Ramos (cell line): ENCODE data around the gene ZDHHC3.

Experiments used
- in situ Hi-C: fragments of 300-500 bp; cut with MboI; formaldehyde crosslinking; loops from one replicate; pipeline ENCODE4 v1.14.3; 2022; ENCODE audit warnings: low sequenced_read_pairs; ENCODE audit not compliant: unreplicated experiment

ZDHHC3 gene, protein sequence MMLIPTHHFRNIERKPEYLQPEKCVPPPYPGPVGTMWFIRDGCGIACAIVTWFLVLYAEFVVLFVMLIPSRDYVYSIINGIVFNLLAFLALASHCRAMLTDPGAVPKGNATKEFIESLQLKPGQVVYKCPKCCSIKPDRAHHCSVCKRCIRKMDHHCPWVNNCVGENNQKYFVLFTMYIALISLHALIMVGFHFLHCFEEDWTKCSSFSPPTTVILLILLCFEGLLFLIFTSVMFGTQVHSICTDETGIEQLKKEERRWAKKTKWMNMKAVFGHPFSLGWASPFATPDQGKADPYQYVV

DNA sequence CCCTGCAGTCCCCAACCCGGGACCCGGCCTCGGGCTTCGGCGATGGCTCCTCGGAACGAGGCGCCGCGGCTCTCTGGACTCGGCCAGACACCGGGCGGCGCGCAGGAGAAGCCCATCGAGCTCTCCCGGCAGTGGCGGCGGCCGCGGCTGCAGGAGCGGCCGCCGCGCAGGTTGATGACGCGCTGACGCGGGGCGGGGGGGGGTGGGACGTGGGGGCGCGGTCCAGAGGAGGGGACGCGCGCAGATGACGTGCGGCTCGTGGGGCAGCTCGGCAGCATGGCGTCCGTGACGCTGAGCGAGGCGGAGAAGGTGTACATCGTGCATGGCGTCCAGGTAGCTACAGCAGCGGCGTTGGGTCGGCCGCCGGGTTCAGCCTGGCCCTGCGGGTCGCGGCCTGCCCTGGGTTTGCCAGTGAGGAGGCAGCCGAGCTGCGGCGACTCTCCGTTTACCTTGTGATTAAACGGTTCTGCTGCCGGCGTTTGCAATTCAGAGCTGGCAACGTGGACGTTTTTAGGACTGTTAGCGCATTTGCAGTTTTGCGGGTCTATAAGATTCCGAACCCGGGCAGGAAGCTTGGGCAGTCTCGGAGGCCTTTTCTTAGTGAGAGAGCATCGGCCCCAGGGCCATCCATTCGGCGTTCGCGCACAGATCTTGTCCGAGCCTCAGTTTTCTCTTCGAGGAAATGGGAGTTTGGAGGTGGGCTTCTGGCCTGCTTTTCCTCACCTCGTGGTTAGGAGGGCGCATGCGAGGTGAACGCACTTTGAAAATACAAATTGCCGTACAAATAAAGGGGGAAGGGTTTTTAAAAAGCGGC is at the start of gene ZDHHC3, which contains the start of gene EXOSC7:
Gene ZDHHC3 (minus strand): TSS at position 173 of the 814 bp plus-strand sequence. CDS start 16,738 bp downstream, outside the sequence.
Gene EXOSC7 (plus strand): TSS at position 243 of the 814 bp plus-strand sequence. CDS start 34 bp downstream, at position 277.
- in situ Hi-C loops = no loop called here

DNA sequence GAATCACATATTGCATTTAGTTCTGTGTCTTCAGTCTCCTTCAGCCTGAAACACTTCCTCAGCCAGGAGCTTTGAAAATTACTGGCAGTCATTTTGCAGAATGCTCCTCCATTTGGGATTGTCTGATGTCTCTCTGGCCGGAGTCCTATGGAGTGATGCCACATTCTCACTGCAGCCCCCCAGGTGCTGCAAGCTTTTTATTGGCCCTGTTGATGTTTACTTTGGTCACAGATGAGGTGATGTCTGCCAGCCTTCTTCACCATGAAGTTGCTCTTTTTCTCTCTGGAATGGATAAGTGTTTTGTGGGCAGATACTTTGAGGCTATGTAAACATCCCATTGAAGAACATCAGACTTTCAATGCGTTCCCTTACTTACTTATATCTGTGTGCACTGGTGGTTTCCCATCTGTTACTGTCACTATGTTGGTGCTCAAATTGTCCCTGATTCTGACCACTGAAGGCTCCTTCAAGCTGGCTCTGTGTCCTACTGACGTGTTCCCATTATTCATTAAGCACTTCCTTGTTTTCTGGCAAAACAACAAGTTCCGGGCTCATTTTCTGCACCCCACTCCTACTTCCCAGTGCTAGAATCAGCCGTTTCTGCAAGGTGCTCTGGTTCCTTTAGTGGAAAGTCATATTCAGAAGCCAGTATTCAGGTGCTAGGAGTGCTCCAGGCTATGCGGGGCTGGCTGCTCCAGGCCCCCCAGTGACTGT is 48.7 kb upstream of the ZDHHC3 start:
- in situ Hi-C loops = loop anchor here (25.0 kb wide), 1 partner anchor 913 kb away; the partner anchor contains the start of gene CXCR6

DNA sequence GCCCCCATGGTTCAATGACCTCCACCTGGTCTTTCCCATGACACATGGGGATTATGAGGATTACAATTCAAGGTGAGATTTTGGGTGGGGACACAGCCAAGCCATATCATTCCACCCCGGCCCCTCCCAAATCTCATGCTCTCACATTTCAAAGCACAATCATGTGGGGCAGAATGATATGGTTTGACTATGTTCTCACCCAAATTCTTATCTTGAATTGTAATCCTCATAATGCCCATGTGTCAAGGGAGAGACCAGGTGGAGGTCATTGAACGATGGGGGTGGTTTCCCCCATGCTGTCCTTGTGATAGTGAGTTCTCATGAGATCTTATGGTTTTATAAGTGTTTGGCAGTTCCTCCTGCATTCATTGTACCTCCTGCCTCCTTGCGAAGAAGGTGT is 47.7 kb upstream of the ZDHHC3 start:
- in situ Hi-C loops = no loop called here

DNA sequence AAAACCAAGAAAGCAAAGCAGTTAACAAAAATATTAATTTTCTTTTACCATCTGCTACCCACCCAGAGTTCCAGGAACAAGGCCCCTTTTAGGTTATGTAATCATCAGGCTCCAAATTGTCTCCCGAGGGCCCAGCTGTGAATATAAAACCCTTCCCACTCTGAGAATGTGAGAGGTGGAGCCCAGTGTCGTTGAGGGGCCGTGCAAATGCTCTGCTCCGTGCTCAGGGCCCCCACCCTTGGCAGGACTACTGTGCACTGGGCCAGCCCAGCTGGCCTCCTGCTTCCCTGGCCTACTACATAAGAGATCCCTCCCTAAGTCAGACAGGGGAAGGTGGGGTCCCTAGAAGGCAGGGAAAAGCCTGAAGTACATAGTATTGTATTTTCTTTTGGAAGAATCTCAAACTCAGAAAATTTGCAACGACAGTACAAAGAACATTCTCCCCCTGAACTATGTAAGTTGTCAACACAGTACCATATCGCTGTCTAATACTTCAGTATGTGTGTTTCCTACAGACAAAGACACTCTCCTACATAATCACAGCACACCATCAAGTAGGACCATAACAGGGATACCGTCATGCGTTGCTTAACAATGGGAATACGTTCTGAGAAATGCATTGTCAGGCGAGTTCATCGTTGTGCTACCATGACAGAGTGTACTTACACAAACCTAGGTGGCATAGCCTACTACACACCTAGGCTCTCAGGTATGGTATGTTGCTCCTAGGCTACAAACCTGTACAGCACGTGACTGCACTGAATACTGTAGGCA is 45.7 kb upstream of the ZDHHC3 start:
- in situ Hi-C loops = no loop called here

DNA sequence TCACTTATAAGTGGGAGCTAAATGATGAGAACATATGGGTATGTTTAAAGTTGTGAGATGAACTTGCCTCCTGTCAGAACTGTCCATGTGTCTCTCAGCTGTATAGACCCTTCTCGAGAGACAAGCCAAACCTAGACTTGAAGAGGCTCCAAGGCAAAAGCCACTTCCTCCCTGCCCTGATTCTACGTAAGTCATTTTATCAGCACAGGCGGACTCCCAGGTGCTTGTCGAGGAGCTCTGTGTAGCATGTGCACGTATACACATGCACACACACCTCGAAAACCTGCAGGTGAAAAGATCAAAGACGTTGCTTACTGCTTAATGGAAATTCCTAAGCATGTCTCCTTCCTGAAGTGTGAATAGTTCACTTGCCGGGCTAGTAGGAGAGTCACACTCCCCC is 44.6 kb upstream of the ZDHHC3 start:
- in situ Hi-C loops = no loop called here

DNA sequence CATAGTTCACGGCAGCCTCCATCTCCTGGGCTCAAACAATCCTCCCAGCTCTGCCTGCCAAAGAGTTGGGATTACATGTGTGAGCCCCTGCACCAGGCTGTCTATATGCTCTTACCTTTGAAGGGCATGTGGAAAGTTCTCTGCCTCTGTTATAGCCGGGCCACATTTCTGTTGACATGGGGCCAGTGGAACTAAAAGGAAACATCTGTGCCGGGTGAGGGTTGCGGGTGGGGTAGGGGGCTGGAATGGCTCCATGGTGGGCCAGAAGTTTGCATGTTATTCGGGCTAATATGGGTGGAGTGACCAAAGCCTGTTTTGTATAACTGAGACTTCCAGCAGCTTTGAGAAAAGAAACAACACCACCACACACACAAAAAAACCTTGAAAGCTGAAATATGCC is 41.8 kb upstream of the ZDHHC3 start:
- in situ Hi-C loops = no loop called here

DNA sequence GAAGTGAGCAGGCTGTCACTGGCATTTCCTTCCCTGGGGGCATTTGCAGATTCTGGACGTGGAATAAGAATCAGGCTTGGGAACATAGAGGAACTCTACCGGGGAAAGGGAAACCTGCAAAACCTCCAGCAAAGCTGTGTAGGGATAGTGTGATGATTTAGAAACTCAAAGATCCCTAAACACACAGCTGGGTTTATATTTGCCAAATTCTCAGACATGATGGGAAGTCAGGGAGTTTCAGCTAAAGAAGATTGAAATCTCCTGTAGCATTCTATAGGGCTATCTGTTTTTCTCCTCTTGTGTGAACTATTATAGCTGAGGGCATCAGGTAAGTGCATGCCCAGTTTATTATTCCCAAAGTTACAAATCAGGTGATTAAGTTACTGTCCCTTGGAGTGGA is 40.9 kb upstream of the ZDHHC3 start:
- in situ Hi-C loops = no loop called here

DNA sequence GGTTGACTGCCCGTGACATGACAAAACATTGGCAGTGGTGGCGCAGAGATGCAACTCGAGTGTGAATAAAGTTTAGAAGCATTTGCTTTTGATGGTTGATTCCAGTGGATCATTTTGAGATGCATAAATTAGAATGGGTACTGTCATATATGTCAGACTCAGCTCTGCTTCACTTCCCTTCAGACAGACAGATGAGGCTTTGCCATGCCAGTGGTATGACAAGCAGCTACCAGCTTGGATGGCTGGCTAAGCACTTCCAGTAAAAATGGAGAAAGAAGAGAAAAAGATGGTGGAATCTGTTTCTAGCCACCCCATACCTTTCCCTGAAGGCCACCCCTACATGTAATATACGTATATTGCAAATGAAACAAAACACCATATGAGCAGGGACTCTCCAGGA is 36.6 kb upstream of the ZDHHC3 start:
- in situ Hi-C loops = no loop called here

DNA sequence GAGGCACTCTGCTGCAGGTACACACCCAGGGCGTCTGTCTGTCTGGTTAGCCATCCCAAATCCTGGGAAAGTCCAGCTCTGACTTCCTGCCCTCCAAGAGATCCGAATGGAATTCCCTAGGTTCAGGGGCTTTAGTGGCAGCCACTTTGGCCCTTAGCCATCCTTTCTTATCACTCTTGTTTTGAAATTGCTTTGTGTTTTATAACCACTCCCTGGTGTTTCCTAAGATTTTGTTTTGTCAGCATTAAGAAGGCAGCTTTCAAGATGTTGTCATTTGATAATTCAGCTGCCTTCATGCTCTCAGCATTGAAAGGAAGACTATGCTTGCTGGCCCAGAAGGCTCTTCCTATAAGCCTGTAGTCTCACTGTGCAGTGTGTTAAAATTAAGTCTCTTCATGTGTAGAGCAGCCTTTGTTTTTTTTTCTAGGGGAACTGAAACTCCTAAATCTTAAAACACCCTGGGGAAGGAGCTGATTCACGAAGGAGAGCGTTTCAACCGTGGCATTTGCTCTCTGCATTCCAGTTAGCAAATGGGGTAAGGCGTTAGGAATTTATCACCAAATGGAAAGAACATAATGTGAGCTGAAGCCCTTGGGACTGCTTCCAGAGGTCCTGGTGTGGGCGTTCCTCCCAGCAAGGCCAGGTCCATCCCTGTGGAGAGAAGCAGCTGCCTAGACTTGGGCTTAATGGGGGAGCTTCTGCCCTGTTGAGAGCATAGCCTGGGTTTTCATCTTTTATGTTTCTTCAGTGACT is 36.0 kb upstream of the ZDHHC3 start:
- in situ Hi-C loops = no loop called here

DNA sequence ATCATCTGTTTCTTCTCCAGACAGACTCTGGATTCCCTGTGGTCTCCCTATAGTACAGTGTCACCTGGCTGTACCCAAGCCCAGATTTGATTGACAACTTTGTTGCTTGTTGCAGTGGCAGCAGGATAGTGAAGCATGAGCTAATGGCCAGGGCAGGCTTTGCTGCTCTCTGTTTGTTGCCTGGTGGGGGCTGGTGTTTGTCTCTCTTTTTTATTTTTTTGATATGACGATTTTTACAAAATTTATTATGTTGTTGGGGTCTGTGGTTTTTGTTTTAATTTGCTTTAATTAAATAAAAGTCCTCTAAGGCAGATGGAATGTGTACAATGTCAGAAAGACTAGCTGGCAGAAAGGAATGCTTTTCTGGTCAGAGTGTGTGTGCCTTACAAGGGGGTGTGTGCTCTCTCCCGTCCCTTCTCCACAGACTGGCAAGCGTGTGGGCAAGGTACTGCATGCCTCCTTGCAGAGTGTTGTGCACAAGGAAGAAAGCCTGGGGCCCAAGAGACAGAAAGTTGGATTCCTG is 34.9 kb upstream of the ZDHHC3 start:
- in situ Hi-C loops = no loop called here

DNA sequence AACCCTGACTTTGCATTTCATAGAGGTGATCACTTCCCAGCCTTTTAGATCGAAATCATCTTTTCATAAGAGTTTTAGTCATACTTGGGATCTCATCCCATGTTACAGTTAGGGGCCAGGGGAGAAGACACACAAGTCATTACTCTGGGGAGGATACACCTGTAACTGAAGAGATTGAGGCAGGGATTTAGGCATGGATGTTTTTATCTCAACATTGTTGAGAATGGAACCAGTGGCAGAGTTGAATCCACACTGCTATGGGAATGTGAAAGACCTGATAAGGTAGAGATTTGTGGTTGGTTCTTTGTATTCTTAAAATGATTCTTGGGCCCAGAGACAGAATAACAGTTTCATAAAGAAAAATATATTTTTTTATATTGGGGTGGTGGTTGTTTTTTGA is 33.9 kb upstream of the ZDHHC3 start:
- in situ Hi-C loops = no loop called here

DNA sequence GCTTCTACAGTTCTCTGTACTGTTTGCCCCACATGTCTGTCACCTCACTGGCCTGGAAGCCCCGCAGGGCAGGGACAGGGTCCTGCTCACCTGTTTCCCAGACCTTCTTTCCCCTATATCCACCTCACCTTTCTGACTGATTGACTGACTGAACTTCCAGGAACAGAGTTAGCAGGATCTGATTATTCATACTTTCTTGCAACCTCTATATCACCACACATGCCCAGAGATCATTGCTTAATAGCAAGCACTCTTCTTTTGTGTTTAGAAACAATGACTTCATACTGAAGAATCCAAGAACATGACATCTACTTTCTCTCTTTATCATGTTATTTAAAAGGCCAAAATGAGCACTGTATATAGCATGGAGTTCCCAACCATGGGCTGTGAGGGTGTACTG is 32.1 kb upstream of the ZDHHC3 start:
- in situ Hi-C loops = no loop called here

DNA sequence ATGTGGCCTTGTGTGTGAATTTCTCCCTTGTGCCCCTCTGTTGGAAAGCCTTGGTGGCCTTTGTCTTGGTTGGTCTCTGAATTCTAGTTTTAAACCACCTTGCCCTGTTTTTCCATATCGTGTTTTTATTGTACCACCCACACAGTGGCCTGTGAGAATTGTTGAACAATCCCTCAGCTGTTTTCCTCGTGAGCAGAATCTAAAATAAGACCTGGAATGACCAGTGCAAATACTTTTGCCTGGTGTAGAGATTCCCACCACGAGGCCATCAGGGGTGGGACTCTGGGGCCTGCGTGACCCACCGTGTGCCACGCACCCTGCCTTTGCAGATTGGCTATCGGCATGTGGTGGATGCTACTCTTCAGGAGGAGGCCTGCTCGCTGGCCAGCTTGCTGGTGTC is 31.1 kb upstream of the ZDHHC3 start:
- in situ Hi-C loops = no loop called here

DNA sequence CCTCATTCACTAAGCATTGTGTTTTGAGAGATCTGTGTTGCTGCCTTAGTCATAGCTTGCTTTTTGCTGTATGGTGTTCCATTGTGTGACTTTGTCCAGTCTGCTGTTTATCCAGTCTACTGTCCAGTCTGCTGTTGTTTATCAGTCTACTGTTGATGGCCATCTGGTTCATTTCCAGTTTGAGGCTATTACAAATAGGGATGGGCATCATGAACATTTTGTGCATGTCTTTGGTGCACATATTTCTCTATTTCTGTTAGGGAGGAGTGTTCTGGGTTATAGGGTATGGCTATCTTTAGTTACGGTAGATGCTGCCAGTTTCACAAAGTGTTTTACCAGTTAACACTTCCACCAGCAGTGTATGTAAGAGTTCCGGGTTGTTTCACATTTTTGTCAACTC is 27.9 kb upstream of the ZDHHC3 start:
- in situ Hi-C loops = no loop called here

DNA sequence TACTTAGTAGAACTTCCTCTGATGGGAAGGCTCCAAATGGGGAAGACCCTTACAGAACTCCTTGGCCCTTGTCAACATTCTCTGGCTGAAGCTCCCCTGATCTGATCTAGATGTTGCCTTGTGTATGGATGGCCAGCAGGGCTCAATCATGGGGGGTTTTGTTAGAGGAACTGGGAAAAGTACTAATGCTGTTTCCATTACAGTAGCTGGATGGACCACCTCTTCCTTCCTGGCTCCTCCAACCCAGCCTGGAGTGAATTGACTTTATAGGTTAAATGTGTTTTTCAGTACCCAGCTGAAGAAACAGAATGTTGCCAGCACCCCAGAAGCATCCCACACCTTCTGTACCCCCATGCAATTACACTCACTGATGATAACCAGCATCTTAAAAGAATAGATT is 27.4 kb upstream of the ZDHHC3 start:
- in situ Hi-C loops = no loop called here

DNA sequence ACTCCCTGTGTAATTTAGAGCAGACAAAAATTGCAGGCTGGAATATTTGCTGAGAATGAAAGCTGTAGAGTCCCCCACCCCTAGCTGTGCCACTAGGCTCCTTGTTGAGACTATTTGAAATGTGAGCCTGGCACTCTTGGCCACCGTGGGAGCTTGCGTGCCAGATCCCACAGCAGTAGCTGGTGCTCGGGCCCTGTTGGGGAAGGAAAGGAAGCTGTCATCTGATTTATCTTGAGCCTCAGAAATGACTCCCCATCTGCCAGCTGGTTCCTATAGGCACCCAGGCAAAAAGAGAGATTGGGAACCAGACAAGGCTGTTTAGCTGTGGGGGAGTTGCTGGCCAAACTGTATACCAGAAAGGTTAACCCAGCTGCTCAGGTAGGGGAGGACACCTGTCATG is 26.7 kb upstream of the ZDHHC3 start:
- in situ Hi-C loops = no loop called here

DNA sequence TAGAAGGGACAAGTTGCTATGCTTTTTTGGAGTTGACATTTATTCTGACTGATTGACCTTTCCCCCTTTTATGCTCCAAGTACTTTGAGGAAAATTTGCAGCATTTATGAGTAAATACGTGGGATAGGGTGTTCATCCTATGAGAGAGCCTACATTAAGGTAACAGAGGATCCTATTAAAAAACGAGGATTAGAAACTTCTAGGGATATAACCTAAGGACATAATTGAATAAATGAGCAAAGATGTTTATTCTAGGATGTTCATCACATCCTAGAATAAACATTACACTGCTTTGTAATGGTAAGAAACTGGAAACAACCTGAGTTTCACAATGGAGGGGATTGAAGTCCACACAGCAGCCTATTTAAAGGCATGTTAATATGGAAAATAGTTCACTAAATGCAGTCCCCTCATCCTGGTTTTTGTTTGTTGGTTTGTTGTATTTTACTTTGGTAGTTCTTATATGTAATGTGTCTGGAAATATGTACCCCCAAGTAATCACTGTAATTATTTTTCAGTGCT is 26.2 kb upstream of the ZDHHC3 start:
- in situ Hi-C loops = no loop called here

DNA sequence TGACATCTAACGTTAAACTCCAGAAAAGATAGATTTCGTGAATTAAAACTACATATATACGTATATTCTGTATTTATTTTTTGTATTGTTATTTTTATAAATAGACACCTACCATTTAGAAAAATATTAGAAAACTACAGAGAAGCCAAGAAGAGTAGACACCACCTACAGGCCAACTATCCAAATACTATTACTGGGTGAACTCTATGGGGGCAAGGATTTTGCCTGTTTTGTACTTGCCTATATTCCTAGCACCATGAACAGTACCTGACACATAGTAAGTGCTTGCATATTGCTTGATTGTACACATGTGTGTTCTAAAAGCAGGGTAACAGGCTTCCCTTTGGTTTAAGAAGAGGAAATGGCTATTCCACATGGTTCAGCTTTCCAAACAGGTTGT is 25.8 kb upstream of the ZDHHC3 start:
- in situ Hi-C loops = no loop called here

DNA sequence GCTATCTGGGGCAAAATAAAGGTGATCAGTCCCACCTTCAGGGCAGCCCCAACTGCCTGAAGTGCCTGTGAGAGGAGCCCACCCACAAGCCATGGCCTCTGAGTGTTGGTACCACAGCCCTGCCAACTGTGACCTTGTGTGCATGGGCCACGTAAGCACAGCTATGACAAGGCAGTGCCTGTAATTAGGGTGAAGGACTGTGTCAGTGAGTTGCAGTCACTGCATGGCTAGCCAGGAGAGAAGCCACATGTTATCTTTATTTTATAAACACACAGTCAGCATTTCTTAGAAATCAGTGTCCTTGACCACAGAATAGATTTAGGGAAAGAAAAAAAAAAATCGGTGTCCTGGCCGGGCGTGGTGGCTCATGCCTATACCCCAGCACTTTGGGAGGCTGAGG is 24.8 kb upstream of the ZDHHC3 start:
- in situ Hi-C loops = no loop called here
